Fibroblast of lung (primary cell): ENCODE measurements around the gene USP14. TPM values are rescaled to one million over a fixed set of nuclear protein-coding genes. Genes with fewer than 3 reads are reported as not detected.

Source experiments
- DNase-seq, 2 donors: peaks; one replicate each; pipeline versions ENCODE4 v3.0.0 to v3.0.0-alpha.2; 2010; ENCODE audit warnings: low read depth in 2 of 2
- H2AFZ ChIP-seq: 2 replicates; pipeline ENCODE4 v1.5.1; 2012; ENCODE audit warnings: low read length, control low read depth, inconsistent platforms
- H3K27ac ChIP-seq: 2 replicates; pipeline ENCODE4 v1.5.1; 2011; ENCODE audit warnings: low read length, control low read depth; ENCODE audit not compliant: insufficient read depth
- H3K27me3 ChIP-seq: 2 replicates; pipeline ENCODE4 v1.5.1; 2011; ENCODE audit warnings: mild to moderate bottlenecking, low read length; ENCODE audit not compliant: control insufficient read depth, insufficient read depth
- H3K36me3 ChIP-seq: 2 replicates; pipeline ENCODE4 v1.5.1; 2011; ENCODE audit warnings: low read length; ENCODE audit not compliant: control insufficient read depth, insufficient read depth
- H3K4me1 ChIP-seq: 2 replicates; pipeline ENCODE4 v1.5.1; 2011; ENCODE audit warnings: low read length; ENCODE audit not compliant: control insufficient read depth, insufficient read depth; ENCODE audit errors: extremely low read depth
- H3K4me2 ChIP-seq: 2 replicates; pipeline ENCODE4 v1.5.1; 2011; ENCODE audit warnings: low read length, control low read depth; ENCODE audit not compliant: insufficient read depth; ENCODE audit errors: extremely low read depth
- H3K4me3 ChIP-seq, 4 experiments: fragments of 200-600 bp in 1 of 4; sonication (generic) in 1 of 4; replicated peaks in 1 of 4; 2 replicates each; pipeline ENCODE4 v1.5.1; 2011 to 2016; ENCODE audit warnings: low read length in 4 of 4, low read depth in 3 of 4, mild to moderate bottlenecking in 3 of 4, control low read depth in 2 of 4, inconsistent platforms in 1 of 4, mixed read lengths in 1 of 4; ENCODE audit not compliant: insufficient read depth in 1 of 4; ENCODE audit errors: control extremely low read depth in 1 of 4
- H3K79me2 ChIP-seq: 2 replicates; pipeline ENCODE4 v1.5.1; 2012; ENCODE audit warnings: mild to moderate bottlenecking, low read length, inconsistent platforms; ENCODE audit not compliant: control insufficient read depth, insufficient read depth
- H3K9ac ChIP-seq: 2 replicates; pipeline ENCODE4 v1.5.1; 2011; ENCODE audit warnings: mild to moderate bottlenecking, low read length, control low read depth; ENCODE audit not compliant: insufficient read depth
- H3K9me3 ChIP-seq: 2 replicates; pipeline ENCODE4 v1.5.1; 2012; ENCODE audit warnings: low read depth, low read length; ENCODE audit not compliant: control insufficient read depth, insufficient read depth
- H4K20me1 ChIP-seq: 2 replicates; pipeline ENCODE4 v1.5.1; 2011; ENCODE audit warnings: low read length; ENCODE audit not compliant: control insufficient read depth, insufficient read depth; ENCODE audit errors: extremely low read depth
- EZH2 ChIP-seq: IDR thresholded peaks from 2 replicates; pipeline ENCODE4 v1.5.1; 2012; ENCODE audit warnings: low read length, control low read depth, mild to moderate bottlenecking; ENCODE audit errors: missing control alignments
- polyA plus RNA-seq, 2 donors: library from polyadenylated mRNA; depleted of rRNA in 1 of 2; stranded (reverse) in 1 of 2; unstranded in 1 of 2; fragments of >200 nt; gene quantifications; 2 replicates each; pipeline ENCODE4 v1.2.1, GENCODE V29; 2011 to 2012; ENCODE audit warnings: missing spikeins in 1 of 2
- total RNA-seq: library from RNA; depleted of rRNA; stranded (reverse); fragments of >200 nt; gene quantifications from 2 replicates; pipeline ENCODE4 v1.2.1, GENCODE V29; 2014
- TF ChIP-seq, protein P1 (sequence below), 2 donors: IDR thresholded peaks in 1 of 2; conservative IDR thresholded peaks in 1 of 2; 1 replicate in 1 of 2; 2 replicates in 1 of 2; pipeline ENCODE4 v1.5.1; 2011 to 2012; ENCODE audit warnings: low read length in 2 of 2, control low read depth in 1 of 2, inconsistent platforms in 1 of 2, low read depth in 1 of 2, mild to moderate bottlenecking in 1 of 2

Gene USP14
- total and polyA plus RNA-seq, 2 donors (not counting 1 experiment from before 2014, with no cell fraction given) = 21.5 to 39.5 TPM

DNA sequence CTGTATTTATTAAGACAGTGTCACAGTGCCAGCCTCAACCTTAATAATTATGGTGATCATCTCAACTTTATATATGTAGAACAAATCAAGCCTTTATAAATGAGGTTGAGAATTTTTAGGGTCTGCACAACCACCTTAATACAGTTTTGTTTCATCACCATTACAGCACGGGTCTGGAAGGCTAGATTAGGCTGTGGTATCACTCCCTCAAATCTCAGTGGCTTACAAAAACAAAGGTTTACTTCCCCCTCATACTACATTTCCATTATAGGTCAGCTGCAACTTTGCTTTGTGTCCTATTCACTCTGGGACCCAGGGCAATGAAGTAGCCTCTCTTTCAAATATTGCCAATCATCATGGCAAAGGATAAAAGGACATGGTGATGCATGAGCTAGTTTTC is 23.3 kb upstream of the USP14 start:
- no peak overlapping the region for H3K4me2 ChIP-seq
- H3K4me3 ChIP-seq = no peak overlapping the region
- H3K27ac ChIP-seq = no peak overlapping the region
- no peak for DNase-seq
- no peaks in the 10 kb centered on the region for H4K20me1 ChIP-seq
- no peaks in the 10 kb centered on the region for H3K36me3 ChIP-seq
- no peaks in the 10 kb centered on the region for H3K79me2 ChIP-seq
- H2AFZ ChIP-seq = no peak overlapping the region
- H3K27me3 ChIP-seq = no peaks in the 10 kb centered on the region
- no peaks in the 10 kb centered on the region for H3K4me1 ChIP-seq
- TF ChIP-seq, protein P1, sequence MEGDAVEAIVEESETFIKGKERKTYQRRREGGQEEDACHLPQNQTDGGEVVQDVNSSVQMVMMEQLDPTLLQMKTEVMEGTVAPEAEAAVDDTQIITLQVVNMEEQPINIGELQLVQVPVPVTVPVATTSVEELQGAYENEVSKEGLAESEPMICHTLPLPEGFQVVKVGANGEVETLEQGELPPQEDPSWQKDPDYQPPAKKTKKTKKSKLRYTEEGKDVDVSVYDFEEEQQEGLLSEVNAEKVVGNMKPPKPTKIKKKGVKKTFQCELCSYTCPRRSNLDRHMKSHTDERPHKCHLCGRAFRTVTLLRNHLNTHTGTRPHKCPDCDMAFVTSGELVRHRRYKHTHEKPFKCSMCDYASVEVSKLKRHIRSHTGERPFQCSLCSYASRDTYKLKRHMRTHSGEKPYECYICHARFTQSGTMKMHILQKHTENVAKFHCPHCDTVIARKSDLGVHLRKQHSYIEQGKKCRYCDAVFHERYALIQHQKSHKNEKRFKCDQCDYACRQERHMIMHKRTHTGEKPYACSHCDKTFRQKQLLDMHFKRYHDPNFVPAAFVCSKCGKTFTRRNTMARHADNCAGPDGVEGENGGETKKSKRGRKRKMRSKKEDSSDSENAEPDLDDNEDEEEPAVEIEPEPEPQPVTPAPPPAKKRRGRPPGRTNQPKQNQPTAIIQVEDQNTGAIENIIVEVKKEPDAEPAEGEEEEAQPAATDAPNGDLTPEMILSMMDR (conservative IDR thresholded peaks at IDR 0.05 in 1 of 2, IDR thresholded peaks at IDR 0.05 in 1 of 2; ENCODE audit: low read depth in 1 of 2, low read length in 2 of 2) = no peak
- TF ChIP-seq EZH2 = no peak
- no peak overlapping the region for H3K9ac ChIP-seq
- no peaks in the 10 kb centered on the region for H3K9me3 ChIP-seq

DNA sequence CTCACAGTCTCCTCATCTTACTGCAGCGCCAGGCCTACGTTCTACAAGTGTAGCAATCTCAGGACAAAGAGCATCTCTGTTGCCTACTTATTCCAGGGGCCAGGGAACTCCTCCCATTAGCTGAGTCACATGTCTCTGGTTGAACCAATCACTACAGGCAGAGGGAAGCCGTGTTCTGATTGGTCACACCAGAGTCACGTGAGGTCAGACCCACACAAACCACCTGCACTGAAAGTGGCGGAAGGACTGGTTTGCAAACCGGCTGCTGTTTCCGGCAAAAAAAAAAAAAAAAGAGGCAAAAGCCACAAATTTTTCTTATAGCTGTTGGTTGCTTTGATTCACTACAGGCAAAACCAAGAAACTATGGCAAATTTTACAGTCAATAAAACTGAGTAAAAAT is 21.9 kb upstream of the USP14 start:
- no peaks in the 10 kb centered on the region for H3K4me1 ChIP-seq
- no peak overlapping the region for H3K4me2 ChIP-seq
- H4K20me1 ChIP-seq = no peaks in the 10 kb centered on the region
- no peaks in the 10 kb centered on the region for H3K9me3 ChIP-seq
- H3K79me2 ChIP-seq = no peaks in the 10 kb centered on the region
- no peaks in the 10 kb centered on the region for H3K27me3 ChIP-seq
- TF ChIP-seq EZH2 = no peak
- TF ChIP-seq, protein P1 (conservative IDR thresholded peaks at IDR 0.05 in 1 of 2, IDR thresholded peaks at IDR 0.05 in 1 of 2; ENCODE audit: low read depth in 1 of 2, low read length in 2 of 2) = no peak
- H2AFZ ChIP-seq = no peak overlapping the region
- DNase-seq = no peak
- H3K36me3 ChIP-seq = no peaks in the 10 kb centered on the region
- no peak overlapping the region for H3K27ac ChIP-seq
- no peak overlapping the region for H3K4me3 ChIP-seq
- H3K9ac ChIP-seq = no peak overlapping the region

DNA sequence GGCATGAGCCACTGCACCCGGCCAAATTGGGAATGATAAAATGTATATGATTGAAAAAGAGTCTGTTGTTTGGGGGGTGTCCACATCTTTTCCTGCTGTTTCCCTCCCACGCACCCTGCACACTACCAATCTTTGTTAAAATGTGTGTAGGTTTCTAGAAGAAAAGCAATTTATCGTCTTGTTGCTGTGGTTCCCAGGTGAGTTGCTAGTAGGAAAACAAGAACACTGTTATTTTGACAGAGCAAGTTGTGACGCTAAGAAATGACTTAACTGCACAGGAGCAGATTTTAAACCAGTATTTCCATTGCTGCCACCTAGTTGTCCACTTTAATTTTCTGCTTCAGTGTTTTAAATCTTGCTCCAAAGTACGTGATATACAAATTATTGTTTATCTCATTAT is 21.0 kb upstream of the USP14 start:
- H3K27me3 ChIP-seq = no peaks in the 10 kb centered on the region
- no peaks in the 10 kb centered on the region for H3K4me1 ChIP-seq
- no peak overlapping the region for H3K4me3 ChIP-seq
- TF ChIP-seq, protein P1 (conservative IDR thresholded peaks at IDR 0.05 in 1 of 2, IDR thresholded peaks at IDR 0.05 in 1 of 2; ENCODE audit: low read depth in 1 of 2, low read length in 2 of 2) = no peak
- H3K27ac ChIP-seq = no peak overlapping the region
- no peaks in the 10 kb centered on the region for H3K79me2 ChIP-seq
- H3K9ac ChIP-seq = no peak overlapping the region
- no peak overlapping the region for H3K4me2 ChIP-seq
- no peaks in the 10 kb centered on the region for H3K36me3 ChIP-seq
- no peaks in the 10 kb centered on the region for H3K9me3 ChIP-seq
- no peak overlapping the region for H2AFZ ChIP-seq
- DNase-seq = no peak
- no peaks in the 10 kb centered on the region for H4K20me1 ChIP-seq
